PFSK-1 (cell line): Measurements from ENCODE around the gene PLK5.

Source experiments
- POLR2AphosphoS5 ChIP-seq: IDR thresholded peaks from 2 replicates; pipeline ENCODE4 v1.6.1; 2012; ENCODE audit warnings: low read depth, mild to moderate bottlenecking, control low read depth, low read length, moderate library complexity
- SIN3A ChIP-seq: IDR thresholded peaks from 2 replicates; pipeline ENCODE4 v1.6.1; 2012; ENCODE audit warnings: mild to moderate bottlenecking, low read length, moderate library complexity, borderline replicate concordance; ENCODE audit not compliant: insufficient read depth
- TAF1 ChIP-seq: IDR thresholded peaks from 2 replicates; pipeline ENCODE4 v1.6.1; 2012; ENCODE audit warnings: low read length, control low read depth, borderline replicate concordance; ENCODE audit not compliant: insufficient read depth
- TF ChIP-seq, protein P1 (sequence below), 2 experiments: IDR thresholded peaks; 2 replicates each; pipeline versions ENCODE4 v1.6.1 to v1.8.0; 2011 to 2012; ENCODE audit warnings: low read depth in 2 of 2, low read length in 2 of 2, control low read depth in 1 of 2, inconsistent platforms in 1 of 2, mild to moderate bottlenecking in 1 of 2, moderate library complexity in 1 of 2; ENCODE audit not compliant: insufficient read depth in 1 of 2

DNA sequence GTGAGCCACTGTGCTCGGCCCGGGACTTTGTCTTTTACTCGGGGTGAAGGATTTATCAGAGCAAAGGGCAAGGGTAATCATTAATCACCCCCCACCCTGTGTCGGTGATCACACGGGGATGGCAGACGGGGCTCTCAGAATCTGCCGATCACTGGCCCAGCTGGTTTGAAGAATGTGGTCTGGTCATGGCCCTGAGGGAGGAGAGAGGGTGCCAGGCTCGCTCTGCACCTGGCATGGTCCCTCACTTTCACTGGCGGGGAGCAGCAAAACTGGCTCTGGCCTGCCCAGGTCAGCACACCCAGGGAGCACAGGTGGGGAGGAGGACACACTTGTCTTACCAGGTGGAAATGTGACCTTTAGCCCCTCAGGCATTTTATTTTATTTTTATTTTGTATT is 22.7 kb upstream of the PLK5 start:
- TF ChIP-seq POLR2AphosphoS5 (no peak), SIN3A (no peak), TAF1 (no peak)
- TF ChIP-seq, protein P1, sequence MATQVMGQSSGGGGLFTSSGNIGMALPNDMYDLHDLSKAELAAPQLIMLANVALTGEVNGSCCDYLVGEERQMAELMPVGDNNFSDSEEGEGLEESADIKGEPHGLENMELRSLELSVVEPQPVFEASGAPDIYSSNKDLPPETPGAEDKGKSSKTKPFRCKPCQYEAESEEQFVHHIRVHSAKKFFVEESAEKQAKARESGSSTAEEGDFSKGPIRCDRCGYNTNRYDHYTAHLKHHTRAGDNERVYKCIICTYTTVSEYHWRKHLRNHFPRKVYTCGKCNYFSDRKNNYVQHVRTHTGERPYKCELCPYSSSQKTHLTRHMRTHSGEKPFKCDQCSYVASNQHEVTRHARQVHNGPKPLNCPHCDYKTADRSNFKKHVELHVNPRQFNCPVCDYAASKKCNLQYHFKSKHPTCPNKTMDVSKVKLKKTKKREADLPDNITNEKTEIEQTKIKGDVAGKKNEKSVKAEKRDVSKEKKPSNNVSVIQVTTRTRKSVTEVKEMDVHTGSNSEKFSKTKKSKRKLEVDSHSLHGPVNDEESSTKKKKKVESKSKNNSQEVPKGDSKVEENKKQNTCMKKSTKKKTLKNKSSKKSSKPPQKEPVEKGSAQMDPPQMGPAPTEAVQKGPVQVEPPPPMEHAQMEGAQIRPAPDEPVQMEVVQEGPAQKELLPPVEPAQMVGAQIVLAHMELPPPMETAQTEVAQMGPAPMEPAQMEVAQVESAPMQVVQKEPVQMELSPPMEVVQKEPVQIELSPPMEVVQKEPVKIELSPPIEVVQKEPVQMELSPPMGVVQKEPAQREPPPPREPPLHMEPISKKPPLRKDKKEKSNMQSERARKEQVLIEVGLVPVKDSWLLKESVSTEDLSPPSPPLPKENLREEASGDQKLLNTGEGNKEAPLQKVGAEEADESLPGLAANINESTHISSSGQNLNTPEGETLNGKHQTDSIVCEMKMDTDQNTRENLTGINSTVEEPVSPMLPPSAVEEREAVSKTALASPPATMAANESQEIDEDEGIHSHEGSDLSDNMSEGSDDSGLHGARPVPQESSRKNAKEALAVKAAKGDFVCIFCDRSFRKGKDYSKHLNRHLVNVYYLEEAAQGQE (IDR thresholded peaks at IDR 0.05; ENCODE audit: insufficient read depth in 1 of 2, low read depth in 2 of 2, low read length in 2 of 2) = no peak
